IPS-15b (cell line): ENCODE measurements around the gene LRRC8C.

ENCODE experiments used
- H3K27me3 ChIP-seq: one replicate; pipeline ENCODE4 v1.6.1; 2013; ENCODE audit warnings: low read length; ENCODE audit not compliant: control insufficient read depth, insufficient read depth
- H3K36me3 ChIP-seq: one replicate; pipeline ENCODE4 v1.6.1; 2013; ENCODE audit warnings: low read length; ENCODE audit not compliant: control insufficient read depth, insufficient read depth
- H3K4me1 ChIP-seq: one replicate; pipeline ENCODE4 v1.6.1; 2013; ENCODE audit warnings: mild to moderate bottlenecking, low read length; ENCODE audit not compliant: control insufficient read depth, insufficient read depth
- H3K4me3 ChIP-seq: one replicate; pipeline ENCODE4 v1.5.1; 2013; ENCODE audit warnings: low read depth, low read length
- H3K9ac ChIP-seq: one replicate; pipeline ENCODE4 v1.6.1; 2013; ENCODE audit warnings: low read depth, mild to moderate bottlenecking, low read length
- H3K9me3 ChIP-seq: one replicate; pipeline ENCODE4 v1.6.1; 2013; ENCODE audit warnings: mild to moderate bottlenecking, low read length; ENCODE audit not compliant: control insufficient read depth, insufficient read depth

Gene LRRC8C

GRCh38 chr1:89668961-89669360, 36.0 kb downstream of the LRRC8C start:
- H3K27me3 ChIP-seq: no peaks in the 10 kb centered on the region
- no peak overlapping the region for H3K9ac ChIP-seq
- no peaks in the 10 kb centered on the region for H3K4me1 ChIP-seq
- no peaks in the 10 kb centered on the region for H3K9me3 ChIP-seq
- no peak overlapping the region for H3K4me3 ChIP-seq
- H3K36me3 ChIP-seq: no peaks in the 10 kb centered on the region

- Histone ChIP-seq H3K9ac (no peak overlapping the region), H3K9me3 (no peaks in the 10 kb centered on the region), H3K4me3 (no peak overlapping the region), H3K27me3 (no peaks in the 10 kb centered on the region), H3K36me3 (no peaks in the 10 kb centered on the region), H3K4me1 (no peaks in the 10 kb centered on the region)
Observed at GRCh38 chr1:89669441-89669840, 36.5 kb downstream of the LRRC8C start.

- Histone ChIP-seq H3K9me3 (no peaks in the 10 kb centered on the region), H3K4me3 (no peak overlapping the region), H3K36me3 (no peaks in the 10 kb centered on the region), H3K4me1 (no peaks in the 10 kb centered on the region), H3K9ac (no peak overlapping the region), H3K27me3 (no peaks in the 10 kb centered on the region)
Observed at GRCh38 chr1:89670163-89670562, 37.2 kb downstream of the LRRC8C start.

DNA sequence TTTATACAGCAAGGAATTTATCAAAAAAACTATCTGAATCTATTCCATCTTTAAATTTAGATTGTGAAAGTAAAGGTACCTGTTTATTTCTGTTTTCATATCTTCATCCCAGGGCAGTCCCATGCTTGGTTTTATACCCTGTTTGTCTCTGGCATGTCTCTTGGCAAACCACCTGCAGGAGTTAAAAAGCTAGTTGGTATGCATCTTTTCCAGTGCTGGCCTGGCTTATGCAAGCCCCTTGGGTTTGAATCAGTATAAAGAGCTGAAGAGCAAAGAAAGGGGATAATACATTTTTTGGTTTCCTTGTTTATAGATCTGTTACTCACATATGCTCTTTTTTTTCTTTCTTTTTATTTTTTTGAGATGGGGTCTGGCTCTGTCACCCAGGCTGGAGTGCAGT, 37.8 kb downstream of the LRRC8C start:
- no peak overlapping the region for H3K4me3 ChIP-seq
- H3K9ac ChIP-seq: no peak overlapping the region
- no peaks in the 10 kb centered on the region for H3K27me3 ChIP-seq
- H3K9me3 ChIP-seq: no peaks in the 10 kb centered on the region
- H3K36me3 ChIP-seq: no peaks in the 10 kb centered on the region
- no peaks in the 10 kb centered on the region for H3K4me1 ChIP-seq

- H3K4me3 ChIP-seq: no peak overlapping the region
- H3K9ac ChIP-seq: no peak overlapping the region
- no peaks in the 10 kb centered on the region for H3K4me1 ChIP-seq
- no peaks in the 10 kb centered on the region for H3K36me3 ChIP-seq
- H3K9me3 ChIP-seq: no peaks in the 10 kb centered on the region
- no peaks in the 10 kb centered on the region for H3K27me3 ChIP-seq
Observed at GRCh38 chr1:89671775-89672488, 39.0 kb downstream of the LRRC8C start.

DNA sequence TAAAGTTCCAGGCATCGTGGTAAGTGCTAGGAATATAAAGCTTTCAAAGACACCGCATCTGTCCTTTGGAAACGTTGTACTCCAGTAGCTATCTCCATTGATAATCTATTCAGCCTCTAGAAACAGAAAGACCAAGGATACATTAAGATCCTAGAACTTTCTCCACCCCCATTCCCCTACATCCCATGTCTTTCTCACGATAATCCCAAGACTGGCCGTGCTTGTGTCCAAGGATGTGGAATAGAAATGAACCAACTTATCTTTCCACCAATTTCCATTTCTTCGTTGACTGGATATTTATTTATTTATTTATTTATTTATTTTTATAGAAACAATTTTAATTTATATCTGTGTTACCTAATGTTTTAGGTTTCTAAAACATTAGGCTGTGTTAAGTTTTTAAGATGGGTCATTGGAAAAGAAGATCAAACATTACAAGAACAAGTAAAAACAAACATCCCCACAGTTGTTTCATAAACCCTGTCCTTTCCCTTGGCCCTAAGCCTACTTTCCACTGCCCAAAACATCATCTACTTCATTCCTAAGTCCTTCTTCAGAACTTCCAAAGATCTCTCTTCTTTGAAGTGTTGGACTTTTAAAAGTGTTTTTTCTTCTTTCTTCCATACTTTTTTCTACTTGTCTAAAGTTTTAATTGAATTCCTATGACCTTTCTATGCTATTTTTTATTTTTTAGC, 39.7 kb downstream of the LRRC8C start:
- Histone ChIP-seq H3K27me3 (no peaks in the 10 kb centered on the region), H3K4me3 (no peak overlapping the region)

DNA sequence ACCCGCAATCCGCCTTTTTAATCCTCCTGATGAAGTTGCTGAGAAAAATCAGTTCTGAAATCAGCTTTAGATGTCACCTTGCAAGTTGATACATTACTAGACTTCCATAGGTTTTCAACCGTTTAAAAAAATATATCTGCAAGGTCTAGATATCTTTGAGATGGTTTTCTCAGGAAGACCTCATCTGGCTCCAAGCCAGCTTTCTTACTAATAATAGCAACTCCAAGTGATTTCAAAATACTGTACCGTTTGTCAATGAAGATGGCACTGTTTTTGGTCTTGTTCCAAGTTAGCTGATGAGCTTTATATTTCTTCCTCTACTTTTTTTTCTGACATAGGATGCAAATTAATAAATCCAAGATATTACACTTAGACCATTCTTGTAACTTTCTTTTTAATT, 40.3 kb downstream of the LRRC8C start:
- H3K27me3 ChIP-seq: no peaks in the 10 kb centered on the region
- no peaks in the 10 kb centered on the region for H3K9me3 ChIP-seq

More for the DNA sequence above, 39.7 kb downstream of the LRRC8C start:
- no peak overlapping the region for H3K9ac ChIP-seq
- no peaks in the 10 kb centered on the region for H3K4me1 ChIP-seq
- no peaks in the 10 kb centered on the region for H3K36me3 ChIP-seq
- no peaks in the 10 kb centered on the region for H3K9me3 ChIP-seq

GRCh38 chr1:89675677-89676076, 42.8 kb downstream of the LRRC8C start:
- Histone ChIP-seq H3K9me3 (no peaks in the 10 kb centered on the region), H3K27me3 (no peaks in the 10 kb centered on the region), H3K4me3 (no peak overlapping the region), H3K36me3 (no peaks in the 10 kb centered on the region), H3K9ac (no peak overlapping the region), H3K4me1 (no peaks in the 10 kb centered on the region)

More for the DNA sequence above, 40.3 kb downstream of the LRRC8C start:
- Histone ChIP-seq H3K4me3 (no peak overlapping the region), H3K9ac (no peak overlapping the region), H3K4me1 (no peaks in the 10 kb centered on the region), H3K36me3 (no peaks in the 10 kb centered on the region)

DNA sequence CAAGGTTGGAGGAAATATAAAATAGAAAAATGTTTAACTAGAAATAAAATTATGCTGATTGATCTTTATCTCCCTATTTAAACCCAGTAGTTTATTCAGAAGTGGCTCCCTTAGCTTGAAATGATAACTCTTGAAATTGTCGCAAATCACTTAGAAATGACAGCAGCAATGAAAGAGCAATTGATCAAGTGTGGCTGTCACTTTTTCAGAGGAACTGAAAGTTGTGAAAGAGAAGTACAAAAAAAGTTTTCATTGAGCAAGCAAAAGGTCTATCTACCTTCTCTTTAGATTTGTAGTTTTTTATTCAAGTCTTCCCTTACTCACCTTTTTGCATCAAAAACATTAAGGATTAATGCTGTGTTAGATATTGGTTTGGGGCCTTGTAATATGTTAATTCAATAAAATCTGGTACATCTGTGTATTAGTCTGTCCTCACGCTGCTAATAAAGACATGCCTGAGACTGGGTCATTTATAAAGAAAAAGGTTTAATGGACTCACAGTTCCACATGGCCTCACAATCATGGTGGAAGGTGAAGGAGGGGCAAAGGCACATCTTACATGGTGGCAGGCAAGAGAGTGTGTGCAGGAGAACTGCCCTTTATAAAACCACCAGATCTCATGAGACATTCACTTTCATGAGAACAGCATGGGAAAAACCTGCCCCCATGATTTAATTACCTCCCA, 48.3 kb downstream of the LRRC8C start:
- H3K9me3 ChIP-seq: no peaks in the 10 kb centered on the region
- H3K27me3 ChIP-seq: no peaks in the 10 kb centered on the region
- H3K4me3 ChIP-seq: no peak overlapping the region
- H3K4me1 ChIP-seq: no peaks in the 10 kb centered on the region
- no peak overlapping the region for H3K9ac ChIP-seq
- no peaks in the 10 kb centered on the region for H3K36me3 ChIP-seq

DNA sequence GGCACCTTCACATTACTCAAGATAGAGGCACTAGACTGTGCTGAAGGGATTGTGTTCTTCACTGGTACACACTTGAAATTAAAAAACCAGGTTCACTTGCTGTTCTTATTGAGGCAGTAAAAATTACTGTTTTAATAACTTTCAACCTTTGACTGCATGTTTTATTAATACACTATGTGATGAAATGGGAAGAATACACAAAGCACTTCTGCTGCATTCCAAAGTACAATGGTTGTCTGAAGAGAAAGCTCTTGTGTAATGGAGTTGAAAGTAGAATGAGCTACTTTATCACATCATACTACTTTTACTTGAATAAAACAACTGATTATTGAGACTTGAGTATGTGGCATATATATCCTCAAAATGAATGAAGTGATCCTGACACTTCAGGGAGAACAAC, 49.7 kb downstream of the LRRC8C start:
- no peak overlapping the region for H3K4me3 ChIP-seq
- no peaks in the 10 kb centered on the region for H3K4me1 ChIP-seq
- no peaks in the 10 kb centered on the region for H3K36me3 ChIP-seq
- no peak overlapping the region for H3K9ac ChIP-seq
- no peaks in the 10 kb centered on the region for H3K27me3 ChIP-seq
- no peaks in the 10 kb centered on the region for H3K9me3 ChIP-seq

DNA sequence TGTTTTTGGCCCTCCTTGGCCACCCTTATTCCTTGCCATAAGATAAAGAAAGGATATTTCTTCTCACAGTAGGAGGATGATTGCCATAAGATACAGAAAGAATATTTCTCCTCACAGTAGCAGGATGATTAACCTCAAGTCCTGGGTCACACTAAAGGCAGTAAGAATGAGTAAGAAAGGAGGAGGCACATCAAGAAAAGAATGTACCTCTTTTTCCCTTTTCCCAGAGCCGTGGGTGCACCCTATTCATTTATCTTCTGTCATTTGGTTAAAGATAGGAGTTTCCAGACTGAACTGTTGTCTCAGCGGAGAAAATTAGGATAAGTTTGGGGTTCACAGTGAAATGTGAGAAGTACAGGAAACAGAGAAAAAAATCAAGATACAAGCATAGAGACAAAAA, 52.5 kb downstream of the LRRC8C start:
- H3K27me3 ChIP-seq: no peaks in the 10 kb centered on the region
- no peaks in the 10 kb centered on the region for H3K4me1 ChIP-seq
- H3K9ac ChIP-seq: no peak overlapping the region
- no peaks in the 10 kb centered on the region for H3K36me3 ChIP-seq
- no peaks in the 10 kb centered on the region for H3K9me3 ChIP-seq
- no peak overlapping the region for H3K4me3 ChIP-seq

GRCh38 chr1:89686520-89686919, 53.6 kb downstream of the LRRC8C start:
- no peak overlapping the region for H3K9ac ChIP-seq
- no peaks in the 10 kb centered on the region for H3K9me3 ChIP-seq
- no peak overlapping the region for H3K4me3 ChIP-seq
- H3K27me3 ChIP-seq: no peaks in the 10 kb centered on the region
- no peaks in the 10 kb centered on the region for H3K36me3 ChIP-seq
- no peaks in the 10 kb centered on the region for H3K4me1 ChIP-seq
